SK-N-SH treated with all-trans-retinoic acid at 6 μM for 48 hours (cell line): ENCODE data around the gene NADSYN1.

Experiments
- ATAC-seq: fragments of 200-7000 bp; cut with Tn5 transposase; 3 replicates; pipeline ENCODE4 v1.9.1; 2020; ENCODE audit warnings: mild to moderate bottlenecking, moderate library complexity
- ARNTL ChIP-seq: fragments of 450-650 bp; formaldehyde crosslinking; IDR thresholded peaks from 2 replicates; pipeline ENCODE4 v1.5.0; 2020; ENCODE audit warnings: low read depth, mild to moderate bottlenecking, moderate library complexity, borderline replicate concordance
- CREB5 ChIP-seq: fragments of 250-450 bp; sonication (Bioruptor Pico); IDR thresholded peaks from 2 replicates; pipeline ENCODE4 v1.5.1; 2020; ENCODE audit warnings: low read depth, mild to moderate bottlenecking, moderate library complexity
- CSDC2 ChIP-seq: fragments of 250-450 bp; sonication (Bioruptor Pico); IDR thresholded peaks from 2 replicates; pipeline ENCODE4 v1.5.0; 2020; ENCODE audit warnings: mild to moderate bottlenecking, moderate library complexity
- CSRNP3 ChIP-seq: fragments of 250-450 bp; sonication (Bioruptor Pico); IDR thresholded peaks from 2 replicates; pipeline ENCODE4 v1.5.1; 2021; ENCODE audit warnings: mild to moderate bottlenecking, moderate library complexity
- ESRRG ChIP-seq: fragments of 250-450 bp; sonication (Bioruptor Pico); IDR thresholded peaks from 2 replicates; pipeline ENCODE4 v1.6.1; 2021; ENCODE audit warnings: mild to moderate bottlenecking
- GLIS3 ChIP-seq: fragments of 250-450 bp; sonication (Bioruptor Pico); IDR thresholded peaks from 2 replicates; pipeline ENCODE4 v1.5.0; 2020; ENCODE audit warnings: mild to moderate bottlenecking, moderate library complexity
- ISL1 ChIP-seq: fragments of 250-450 bp; sonication (Bioruptor Pico); IDR thresholded peaks from 2 replicates; pipeline ENCODE4 v2.1.2; 2022; ENCODE audit warnings: mild to moderate bottlenecking, moderate library complexity
- OSR1 ChIP-seq: fragments of 250-450 bp; sonication (Bioruptor Pico); IDR thresholded peaks from 2 replicates; pipeline ENCODE4 v1.8.0; 2022; ENCODE audit warnings: moderate library complexity, mild to moderate bottlenecking, inconsistent platforms
- RARB ChIP-seq: fragments of 250-450 bp; sonication (Bioruptor Pico); IDR thresholded peaks from 2 replicates; pipeline ENCODE4 v1.8.0; 2021; ENCODE audit warnings: mild to moderate bottlenecking, moderate library complexity
- SNAI2 ChIP-seq: fragments of 250-450 bp; sonication (Bioruptor Pico); IDR thresholded peaks from 2 replicates; pipeline ENCODE4 v1.5.0; 2020; ENCODE audit warnings: mild to moderate bottlenecking, moderate library complexity
- TCF4 ChIP-seq: fragments of 250-450 bp; sonication (Bioruptor Pico); IDR thresholded peaks from 2 replicates; pipeline ENCODE4 v1.8.0; 2021; ENCODE audit warnings: mild to moderate bottlenecking, moderate library complexity, borderline replicate concordance
- TOX ChIP-seq: fragments of 250-450 bp; sonication (Bioruptor Pico); IDR thresholded peaks from 2 replicates; pipeline ENCODE4 v1.8.0; 2021; ENCODE audit warnings: mild to moderate bottlenecking, moderate library complexity, borderline replicate concordance
- TSHZ2 ChIP-seq: fragments of 250-450 bp; sonication (Bioruptor Pico); IDR thresholded peaks from 2 replicates; pipeline ENCODE4 v1.5.0; 2020; ENCODE audit warnings: mild to moderate bottlenecking, moderate library complexity
- ZC3H10 ChIP-seq: fragments of 250-450 bp; sonication (Bioruptor Pico); IDR thresholded peaks from 2 replicates; pipeline ENCODE4 v1.5.1; 2021; ENCODE audit warnings: mild to moderate bottlenecking, moderate library complexity
- ZFP30 ChIP-seq: fragments of 450-650 bp; formaldehyde crosslinking; IDR thresholded peaks from 2 replicates; pipeline ENCODE4 v1.5.0; 2022; ENCODE audit warnings: mild to moderate bottlenecking, moderate library complexity
- ZNF565 ChIP-seq: fragments of 450-650 bp; formaldehyde crosslinking; conservative IDR thresholded peaks from 2 replicates; pipeline ENCODE4 v1.5.0; 2020; ENCODE audit warnings: low read depth, mild to moderate bottlenecking, moderate library complexity
- ZNF70 ChIP-seq: fragments of 450-650 bp; formaldehyde crosslinking; IDR thresholded peaks from 2 replicates; pipeline ENCODE4 v1.5.0; 2020; ENCODE audit warnings: mild to moderate bottlenecking, moderate library complexity
- ZNF8 ChIP-seq: fragments of 450-650 bp; formaldehyde crosslinking; IDR thresholded peaks from 2 replicates; pipeline ENCODE4 v1.5.0; 2020; ENCODE audit warnings: mild to moderate bottlenecking, moderate library complexity
- TF ChIP-seq, protein P1 (sequence below): fragments of 250-450 bp; sonication (Bioruptor Pico); IDR thresholded peaks from 2 replicates; pipeline ENCODE4 v1.8.0; 2021; ENCODE audit warnings: low read depth, mild to moderate bottlenecking, moderate library complexity, borderline replicate concordance

The NADSYN1 gene

GRCh38 chr11:71453037-71453917 is at the start of gene NADSYN1:
Gene NADSYN1 (plus strand): TSS chr11:71453203. CDS start chr11:71453297, 94 bp downstream.
- peak; percentile 85 for ATAC-seq
- no peak for TF ChIP-seq OSR1 (CRISPR knock-in tag)
- no peak for TF ChIP-seq ESRRG (CRISPR knock-in tag)
- TF ChIP-seq ZNF8 = no peak
- no peak for TF ChIP-seq CSDC2 (CRISPR knock-in tag)
- TF ChIP-seq GLIS3 = no peak
- no peak for TF ChIP-seq SNAI2 (CRISPR knock-in tag)
- TF ChIP-seq CSRNP3 (CRISPR knock-in tag) = no peak
- TF ChIP-seq TOX (CRISPR knock-in tag) = no peak
- no peak for TF ChIP-seq ZFP30 (CRISPR knock-in tag)
- TF ChIP-seq RARB (CRISPR knock-in tag) = no peak
- TF ChIP-seq ZNF70 = no peak
- no peak for TF ChIP-seq ZC3H10
- no peak for TF ChIP-seq ARNTL (CRISPR knock-in tag)
- no peak for TF ChIP-seq TCF4 (CRISPR knock-in tag)
- no peak for TF ChIP-seq ISL1 (CRISPR knock-in tag)
- TF ChIP-seq TSHZ2 = no peak
- TF ChIP-seq, protein P1, sequence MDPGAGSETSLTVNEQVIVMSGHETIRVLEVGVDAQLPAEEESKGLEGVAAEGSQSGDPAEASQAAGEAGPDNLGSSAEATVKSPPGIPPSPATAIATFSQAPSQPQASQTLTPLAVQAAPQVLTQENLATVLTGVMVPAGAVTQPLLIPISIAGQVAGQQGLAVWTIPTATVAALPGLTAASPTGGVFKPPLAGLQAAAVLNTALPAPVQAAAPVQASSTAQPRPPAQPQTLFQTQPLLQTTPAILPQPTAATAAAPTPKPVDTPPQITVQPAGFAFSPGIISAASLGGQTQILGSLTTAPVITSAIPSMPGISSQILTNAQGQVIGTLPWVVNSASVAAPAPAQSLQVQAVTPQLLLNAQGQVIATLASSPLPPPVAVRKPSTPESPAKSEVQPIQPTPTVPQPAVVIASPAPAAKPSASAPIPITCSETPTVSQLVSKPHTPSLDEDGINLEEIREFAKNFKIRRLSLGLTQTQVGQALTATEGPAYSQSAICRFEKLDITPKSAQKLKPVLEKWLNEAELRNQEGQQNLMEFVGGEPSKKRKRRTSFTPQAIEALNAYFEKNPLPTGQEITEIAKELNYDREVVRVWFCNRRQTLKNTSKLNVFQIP = no peak

DNA sequence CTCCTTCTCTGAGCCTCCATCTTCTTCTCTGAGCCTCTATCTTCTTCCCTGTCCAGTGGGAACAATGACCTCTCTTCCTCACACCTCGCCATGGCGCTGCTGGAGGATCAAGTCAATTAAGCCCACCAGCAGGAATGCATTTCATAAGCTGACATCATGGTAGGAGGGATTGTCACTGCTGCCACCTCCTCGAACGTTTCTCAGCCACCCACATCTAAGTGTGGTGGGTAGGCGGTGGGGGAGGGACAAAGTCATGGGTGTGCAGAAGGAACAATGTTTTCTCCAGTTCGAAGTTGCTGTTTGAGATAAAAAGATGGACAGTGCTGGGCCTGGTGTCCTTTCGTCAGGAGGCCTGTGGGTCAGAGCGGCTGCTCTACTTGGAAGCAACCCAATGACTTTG is 48.8 kb upstream of the NADSYN1 start:
- TF ChIP-seq, protein P1 = no peak
- TF ChIP-seq ZNF70 (no peak), ZC3H10 (no peak), ZNF565 (no peak), ARNTL (CRISPR knock-in tag) (no peak), OSR1 (CRISPR knock-in tag) (no peak), CREB5 (CRISPR knock-in tag) (no peak), ISL1 (CRISPR knock-in tag) (no peak), TSHZ2 (no peak)
- ATAC-seq = no peak
